Progenitor cell of endocrine pancreas (in vitro differentiated cells): ENCODE data around the gene WIZ. TPM values are rescaled to one million over a fixed set of nuclear protein-coding genes. Genes with fewer than 3 reads are reported as not detected.
"Not testable (repeated sequence)": the region's sequence is repeated elsewhere in the genome, so short reads cannot be mapped to it uniquely, and the experiment has no call there.

Experiments used
- DNase-seq: peaks from one replicate; pipeline ENCODE4 v3.0.0; 2021; ENCODE audit warnings: low spot score; ENCODE audit not compliant: unreplicated experiment
- H3K27ac Mint-ChIP-seq: 2 replicates; pipeline ENCODE4 v1.8.0; 2021; ENCODE audit warnings: mild to moderate bottlenecking, moderate library complexity, mixed read lengths
- H3K27me3 Mint-ChIP-seq: 2 replicates; pipeline ENCODE4 v1.8.0; 2021; ENCODE audit warnings: mixed read lengths
- H3K36me3 Mint-ChIP-seq: 2 replicates; pipeline ENCODE4 v1.8.0; 2022; ENCODE audit warnings: mixed read lengths; ENCODE audit not compliant: insufficient read depth
- H3K4me1 Mint-ChIP-seq: 2 replicates; pipeline ENCODE4 v1.8.0; 2021; ENCODE audit warnings: low read depth, mixed read lengths
- H3K4me3 Mint-ChIP-seq: 2 replicates; pipeline ENCODE4 v1.8.0; 2021; ENCODE audit warnings: low read depth, mild to moderate bottlenecking, moderate library complexity, mixed read lengths
- H3K9me3 Mint-ChIP-seq: 2 replicates; pipeline ENCODE4 v1.8.0; 2021; ENCODE audit warnings: low read depth, mixed read lengths
- CTCF ChIP-seq: fragments of 200-600 bp; sonication (generic); IDR thresholded peaks from one replicate; pipeline ENCODE4 v1.5.0; 2021; ENCODE audit warnings: antibody characterized with exemption, mild to moderate bottlenecking; ENCODE audit not compliant: unreplicated experiment
- total RNA-seq: library from RNA; stranded (reverse); gene quantifications from 2 replicates; pipeline ENCODE4 v1.2.1, GENCODE V29; 2021

The WIZ gene
- total RNA-seq, 1 donor from 2014 or later, result 61.6 TPM

GRCh38 chr19:15418579-15419412, 31.0 kb downstream of the WIZ start, which contains the start of gene AKAP8L:
Gene AKAP8L, minus strand, starts transcription at chr19:15418988. Its CDS starts 65 bp downstream, at chr19:15418923.
- Mint-ChIP-seq H3K36me3 (peaks cover 20% of the 10 kb centered on the region), H3K9me3 (no peaks in the 10 kb centered on the region), H3K27me3 (no peaks in the 10 kb centered on the region), H3K27ac (peak within 1 kb of the TSS; percentile 100), H3K4me1 (peaks cover 23% of the 10 kb centered on the region), H3K4me3 (peak within 1 kb of the TSS; percentile 100)
- peak; percentile 75 for TF ChIP-seq CTCF
- DNase-seq, result peak; percentile 95

GRCh38 chr19:15418231-15418578, 31.6 kb downstream of the WIZ start:
- Mint-ChIP-seq H3K9me3 (no peaks in the 10 kb centered on the region), H3K4me1 (peaks cover 28% of the 10 kb centered on the region), H3K4me3 (peak overlapping the region; percentile 100), H3K27me3 (no peaks in the 10 kb centered on the region), H3K36me3 (peaks cover 17% of the 10 kb centered on the region), H3K27ac (peak overlapping the region; percentile 100)
- no peak for TF ChIP-seq CTCF
- DNase-seq, result no peak

- peaks cover 13% of the 10 kb centered on the region for H3K36me3 Mint-ChIP-seq
- peak overlapping the region; percentile 100 for H3K27ac Mint-ChIP-seq
- H3K4me1 Mint-ChIP-seq, result peaks cover 33% of the 10 kb centered on the region
- TF ChIP-seq CTCF, result no peak
- H3K9me3 Mint-ChIP-seq, result no peaks in the 10 kb centered on the region
- H3K27me3 Mint-ChIP-seq, result no peaks in the 10 kb centered on the region
- peak overlapping the region; percentile 100 for H3K4me3 Mint-ChIP-seq
- DNase-seq, result no peak
These were observed 32.1 kb downstream of the WIZ start for GRCh38 chr19:15417699-15418098.

GRCh38 chr19:15412832-15413231, 36.9 kb downstream of the WIZ start:
- H3K27me3 Mint-ChIP-seq, result no peaks in the 10 kb centered on the region
- peaks cover 10% of the 10 kb centered on the region for H3K36me3 Mint-ChIP-seq
- peaks cover 32% of the 10 kb centered on the region for H3K4me1 Mint-ChIP-seq

GRCh38 chr19:15411351-15411750, 38.4 kb downstream of the WIZ start:
- peaks cover 20% of the 10 kb centered on the region for H3K4me1 Mint-ChIP-seq
- H3K36me3 Mint-ChIP-seq, result peaks cover 12% of the 10 kb centered on the region
- not testable (repeated sequence) for H3K4me3 Mint-ChIP-seq, H3K27ac Mint-ChIP-seq, H3K9me3 Mint-ChIP-seq, H3K27me3 Mint-ChIP-seq, DNase-seq

More at GRCh38 chr19:15412832-15413231, 36.9 kb downstream of the WIZ start:
- no peak for TF ChIP-seq CTCF
- Mint-ChIP-seq H3K27ac (peak overlapping the region; percentile 88), H3K9me3 (no peaks in the 10 kb centered on the region), H3K4me3 (no peak overlapping the region)
- DNase-seq, result no peak

GRCh38 chr19:15404780-15405211, 45.0 kb downstream of the WIZ start:
- Mint-ChIP-seq H3K4me1 (peaks cover 2% of the 10 kb centered on the region), H3K27me3 (no peaks in the 10 kb centered on the region), H3K4me3 (no peak overlapping the region), H3K36me3 (peaks cover 9% of the 10 kb centered on the region), H3K9me3 (no peaks in the 10 kb centered on the region), H3K27ac (peak overlapping the region; percentile 33)
- DNase-seq, result no peak
- TF ChIP-seq CTCF, result no peak
